GM19043 (cell line): Measurements from ENCODE around the gene RPA4.
"Not testable (repeated sequence)": the region's sequence is repeated elsewhere in the genome, so short reads cannot be mapped to it uniquely, and the experiment has no call there.

Experiments
- ATAC-seq: cut with Tn5 transposase; IDR thresholded peaks from one replicate; pipeline ENCODE4 v1.9.1; 2021; ENCODE audit warnings: low read depth; ENCODE audit not compliant: unreplicated experiment

RPA4 gene

GRCh38 chrX:96883608-96884007 is at the start of gene RPA4:
RPA4 (plus strand) TSS chrX:96883908; CDS start chrX:96884311, 403 bp downstream.
- ATAC-seq: no peak

DNA sequence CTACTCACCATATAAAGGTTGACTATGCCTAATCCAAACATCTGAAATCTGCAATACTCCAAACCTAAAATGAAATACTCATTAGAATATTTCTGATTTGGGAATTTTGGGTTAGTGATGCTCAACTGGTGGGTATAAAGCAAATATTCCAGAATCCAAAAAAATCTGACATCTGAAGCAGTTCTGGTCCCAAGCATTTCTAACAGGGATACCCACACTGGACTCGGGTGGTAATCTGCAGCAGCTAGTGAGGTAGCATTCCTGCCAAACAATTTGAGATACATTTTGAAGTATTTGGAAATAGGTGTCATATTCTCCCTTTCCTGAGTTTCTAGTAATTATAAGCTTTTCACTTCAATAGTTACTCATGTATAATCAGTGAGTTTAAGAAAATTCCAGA is 49.6 kb upstream of the RPA4 start:
- ATAC-seq: no peak

DNA sequence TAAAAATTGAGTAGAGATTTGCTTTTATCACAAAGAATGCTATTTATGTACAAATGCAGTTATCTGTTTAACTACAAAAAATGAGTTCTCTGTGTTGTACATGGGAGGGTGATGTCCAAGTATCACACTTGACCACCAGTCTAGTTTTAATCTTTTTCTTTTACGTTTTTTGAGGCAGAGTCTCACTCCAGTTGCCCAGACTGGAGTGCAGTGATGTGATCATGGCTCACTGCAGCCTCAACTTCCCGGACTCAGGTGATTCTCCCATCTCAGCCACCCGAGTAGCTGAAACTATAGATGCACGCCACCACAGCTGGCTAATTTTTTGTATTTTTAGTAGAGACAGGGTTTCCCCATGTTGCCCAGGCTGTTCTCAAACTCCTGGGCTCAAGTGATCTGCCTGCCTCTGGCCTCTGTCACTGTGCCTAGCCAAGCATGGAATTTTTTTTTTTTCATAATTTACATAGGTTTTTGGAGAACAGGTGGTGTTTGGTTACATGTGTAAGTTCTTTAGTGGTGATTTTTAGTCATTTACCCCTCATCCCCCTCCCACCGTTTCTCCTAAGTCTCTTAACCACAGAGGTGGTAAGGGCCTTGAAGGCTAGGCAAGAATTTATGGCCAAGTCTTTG is 47.9 kb upstream of the RPA4 start:
- peak; percentile 75 for ATAC-seq

GRCh38 chrX:96837808-96838207 is 45.9 kb upstream of the RPA4 start:
- ATAC-seq: no peak

DNA sequence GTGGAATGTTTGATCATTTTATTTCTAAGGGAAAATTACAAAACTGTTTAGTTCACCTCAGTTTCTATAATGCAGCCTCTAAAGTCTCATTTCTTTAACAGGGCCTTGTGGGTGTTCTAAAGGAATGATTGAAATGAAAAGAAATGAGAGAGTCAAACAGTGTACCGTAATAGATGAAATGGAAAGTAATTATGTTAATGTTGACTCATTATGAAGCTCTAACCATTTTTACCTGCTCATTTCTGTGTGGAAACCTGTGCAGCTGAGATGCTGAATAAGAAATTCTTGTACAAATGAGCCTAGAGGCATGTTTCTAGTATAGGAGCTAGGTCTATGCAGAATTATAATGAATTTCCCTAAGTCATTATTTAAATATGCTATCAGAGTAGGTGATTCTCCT is 45.2 kb upstream of the RPA4 start:
- no peak for ATAC-seq

GRCh38 chrX:96841325-96841724 is 42.4 kb upstream of the RPA4 start:
- ATAC-seq: no peak

DNA sequence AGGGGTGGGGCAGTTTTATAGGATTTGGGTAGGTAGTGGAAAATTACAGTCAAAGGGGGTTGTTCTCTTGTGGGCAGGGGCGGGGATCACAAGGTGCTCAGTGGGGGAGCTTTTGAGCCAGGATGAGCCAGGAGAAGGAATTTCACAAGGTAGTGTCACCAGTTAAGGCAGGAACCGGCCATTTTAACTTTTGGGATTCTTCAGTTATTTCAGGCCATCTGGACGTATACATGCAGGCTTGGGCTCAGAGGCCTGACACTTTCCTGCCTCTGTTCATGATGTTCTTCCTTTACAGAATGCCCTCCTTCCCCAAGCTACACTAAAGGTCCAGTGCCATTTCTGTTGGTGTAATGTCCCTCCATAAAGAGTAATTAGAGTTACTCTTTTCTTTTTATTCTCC is 41.8 kb upstream of the RPA4 start:
- not testable (repeated sequence) for ATAC-seq

GRCh38 chrX:96843566-96843965 is 40.1 kb upstream of the RPA4 start:
- no peak for ATAC-seq

- ATAC-seq: no peak
Measured at GRCh38 chrX:96846841-96847240, 36.9 kb upstream of the RPA4 start.

DNA sequence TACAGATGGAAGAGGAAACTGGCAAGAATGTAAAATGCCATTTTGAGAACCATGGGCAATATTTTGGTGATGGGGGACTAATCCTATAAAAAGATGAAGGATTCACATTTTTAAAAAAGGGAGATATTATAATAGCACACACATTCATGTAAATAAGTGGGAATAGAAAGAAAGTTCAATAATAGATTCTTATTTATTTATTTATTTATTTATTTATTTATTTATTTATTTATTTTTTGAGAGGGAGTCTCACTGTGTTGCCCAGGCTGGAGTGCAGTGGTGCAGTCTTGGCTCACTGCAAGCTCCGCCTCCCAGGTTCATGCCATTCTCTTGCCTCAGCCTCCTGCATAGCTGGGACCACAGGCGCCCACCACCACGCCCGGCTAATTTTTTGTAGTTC is 24.3 kb upstream of the RPA4 start:
- ATAC-seq: not testable (repeated sequence)

GRCh38 chrX:96861218-96861617 is 22.5 kb upstream of the RPA4 start:
- peak; percentile 75 for ATAC-seq

DNA sequence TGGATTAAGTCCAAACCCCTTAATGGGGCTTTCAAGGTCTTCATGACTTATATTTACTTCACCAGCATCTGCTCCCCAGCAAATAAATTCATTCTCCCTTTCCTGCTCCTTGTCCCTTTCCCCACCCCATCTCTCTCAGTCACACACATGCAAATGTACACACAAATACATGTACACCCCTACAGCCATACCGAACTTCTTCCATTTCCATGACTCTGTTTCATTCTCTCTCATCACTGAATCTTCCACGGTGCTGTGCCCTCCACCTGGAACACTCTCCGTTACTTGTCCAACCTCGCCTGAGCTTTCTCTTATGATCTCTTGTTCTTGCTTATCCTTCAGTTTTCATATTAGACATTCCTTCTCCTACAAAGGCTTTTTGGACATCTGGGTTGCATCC is 22.0 kb upstream of the RPA4 start:
- ATAC-seq: no peak

- ATAC-seq: no peak
Measured at GRCh38 chrX:96884027-96884426, 319 bp downstream of the RPA4 start.

DNA sequence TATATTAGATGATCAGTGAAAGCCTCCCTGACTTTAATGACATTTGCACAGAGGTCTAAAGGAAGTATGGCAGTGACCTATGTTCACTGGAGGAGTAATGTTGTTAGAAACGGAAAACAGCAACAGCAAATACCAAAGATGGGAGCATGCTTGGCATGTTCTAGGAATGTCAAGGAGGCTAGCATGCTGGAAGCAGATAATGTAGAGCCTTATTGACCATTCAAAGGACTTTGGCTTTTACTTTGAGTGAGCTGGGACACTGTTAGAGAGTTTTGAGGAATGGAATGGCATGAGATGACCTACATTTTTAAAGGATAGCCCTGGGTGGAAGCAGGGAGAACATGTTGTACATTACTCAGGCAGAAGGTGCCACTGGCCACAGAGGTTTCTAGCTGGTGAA is 6.0 kb downstream of the RPA4 start:
- no peak for ATAC-seq

DNA sequence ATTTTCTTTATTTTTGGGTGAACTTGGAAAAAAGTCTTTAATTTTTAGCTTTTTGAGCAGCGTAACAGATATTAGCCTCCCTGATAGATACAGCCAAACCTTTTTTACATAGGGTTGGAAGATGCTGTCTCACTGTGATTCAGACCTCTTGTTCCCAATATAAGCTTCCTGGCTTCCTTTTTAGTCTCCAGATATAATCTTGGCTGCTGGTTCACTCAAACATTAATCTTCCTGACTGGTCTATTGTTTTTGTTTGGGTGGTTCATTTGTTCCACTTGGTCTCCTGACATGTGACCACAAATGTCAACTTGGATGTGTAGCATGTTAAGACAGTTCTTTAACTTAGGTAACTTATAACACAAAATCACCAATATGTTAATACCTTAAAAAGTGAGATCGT is 23.0 kb downstream of the RPA4 start:
- ATAC-seq: no peak

DNA sequence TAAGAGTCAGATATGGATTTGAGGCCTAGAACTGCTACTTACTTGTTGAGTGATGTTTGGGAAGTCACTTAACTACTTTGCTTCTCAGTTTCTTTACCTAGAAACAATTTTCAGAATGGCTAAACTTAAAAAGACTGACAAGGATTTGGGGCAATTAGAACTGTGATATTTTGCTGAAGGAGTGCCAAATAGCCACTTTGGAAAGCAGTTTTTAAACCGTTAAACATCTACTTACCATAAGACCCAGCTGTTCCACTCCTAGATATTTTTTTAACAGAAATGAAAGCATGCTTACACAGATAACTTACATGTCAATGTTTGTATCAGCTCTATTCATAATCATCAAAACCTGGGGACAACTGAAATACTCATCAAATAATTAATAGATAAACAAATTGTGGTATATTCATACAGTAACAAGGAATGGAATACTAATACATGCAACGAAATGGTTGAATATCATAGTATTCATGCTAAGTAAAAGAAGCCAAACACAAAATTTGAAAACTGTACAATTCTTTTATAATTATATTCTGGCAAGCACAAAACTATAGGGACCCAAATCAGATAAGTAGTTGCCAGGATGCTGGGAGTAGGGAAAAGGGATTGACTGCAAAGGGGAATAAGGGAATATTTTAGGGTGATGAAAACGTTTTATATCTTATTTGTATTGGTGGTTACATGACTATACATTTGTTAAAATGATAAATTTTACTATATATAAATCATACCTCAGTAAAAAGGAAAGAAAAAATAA is 24.0 kb downstream of the RPA4 start:
- no peak for ATAC-seq

- no peak for ATAC-seq
Measured at GRCh38 chrX:96909291-96909690, 25.6 kb downstream of the RPA4 start.

DNA sequence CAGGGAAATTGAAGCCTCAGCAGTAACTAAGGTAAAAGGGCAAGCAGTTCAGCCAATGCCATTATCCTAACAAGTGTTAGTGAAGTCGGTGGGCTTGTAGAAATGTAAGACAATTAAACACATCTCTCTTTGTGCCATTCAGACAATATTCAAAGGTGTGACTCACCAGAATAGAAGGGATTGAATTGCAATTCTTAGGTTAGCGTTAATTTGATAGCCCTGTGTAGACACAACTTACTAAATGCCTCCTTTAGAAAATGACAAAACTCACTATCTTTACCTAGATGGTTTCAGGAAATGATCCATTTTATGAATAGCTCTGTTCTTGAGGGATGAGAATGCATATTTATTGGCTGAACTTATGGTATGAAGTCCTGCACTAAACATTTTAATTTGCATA is 35.2 kb downstream of the RPA4 start:
- ATAC-seq: no peak

DNA sequence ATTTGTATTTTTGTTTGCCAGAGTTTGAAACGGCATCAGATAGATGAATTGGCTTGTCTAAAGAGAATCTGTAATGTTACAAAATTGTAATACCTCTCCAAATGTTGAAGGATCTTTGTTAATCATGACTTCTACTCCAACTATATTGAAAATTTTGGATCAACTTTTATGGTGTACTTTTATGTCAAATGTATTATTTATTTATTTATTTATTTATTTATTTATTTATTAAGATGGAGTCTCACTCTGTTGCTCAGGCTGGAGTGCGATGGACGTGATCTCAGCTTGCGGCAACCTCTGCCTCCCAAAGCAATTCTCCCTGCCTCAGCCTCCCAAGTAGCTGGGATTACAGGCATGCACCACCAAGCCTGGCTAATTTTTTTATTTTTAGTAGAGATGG is 36.0 kb downstream of the RPA4 start:
- ATAC-seq: no peak

DNA sequence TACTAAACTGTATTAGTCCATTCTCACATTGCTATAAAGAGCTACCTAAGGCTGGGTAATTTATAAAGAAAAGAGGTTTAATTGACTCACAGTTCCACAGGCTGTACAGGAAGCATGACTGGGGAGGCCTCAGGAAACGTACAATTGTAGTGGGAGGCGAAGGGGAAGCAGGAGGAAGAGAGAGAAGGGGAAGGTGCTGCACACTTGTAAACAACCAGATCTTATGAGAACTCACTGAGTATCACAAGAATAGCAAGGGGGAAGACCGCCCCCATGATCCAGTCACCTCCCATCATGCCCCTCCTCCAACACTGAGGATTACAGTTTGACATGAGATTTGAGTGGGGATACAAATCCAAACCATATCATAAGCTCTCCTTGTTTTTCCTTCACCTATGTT is 40.9 kb downstream of the RPA4 start:
- ATAC-seq: no peak

- ATAC-seq: no peak
Measured at GRCh38 chrX:96929036-96929435, 45.3 kb downstream of the RPA4 start.
